Fibroblast of pulmonary artery (primary cell): Measurements from ENCODE around the gene IRX4.
"Not testable (repeated sequence)": the region's sequence is repeated elsewhere in the genome, so short reads cannot be mapped to it uniquely, and the experiment has no call there.

Source experiments
- DNase-seq: peaks from one replicate; pipeline ENCODE4 v3.0.0-alpha.2; 2010; ENCODE audit warnings: low read depth
- H3K4me3 ChIP-seq: replicated peaks from 2 replicates; pipeline ENCODE4 v1.5.1; 2011; ENCODE audit warnings: low read depth, mild to moderate bottlenecking, control low read depth, low read length, moderate library complexity
- CTCF ChIP-seq: IDR thresholded peaks from 2 replicates; pipeline ENCODE4 v1.5.1; 2011; ENCODE audit warnings: mild to moderate bottlenecking, control low read depth, low read length, inconsistent platforms; ENCODE audit errors: missing control alignments

The IRX4 gene

GRCh38 chr5:1845696-1846095, 37.0 kb downstream of the IRX4 start:
- no peak overlapping the region for H3K4me3 ChIP-seq
- DNase-seq: no peak
- no peak for TF ChIP-seq CTCF

- no peak for TF ChIP-seq CTCF
- no peak for DNase-seq
Observed at GRCh38 chr5:1844708-1845436, 37.9 kb downstream of the IRX4 start.

GRCh38 chr5:1843761-1844160, 39.0 kb downstream of the IRX4 start:
- H3K4me3 ChIP-seq, DNase-seq: not testable (repeated sequence)

More at GRCh38 chr5:1844708-1845436, 37.9 kb downstream of the IRX4 start:
- no peak overlapping the region for H3K4me3 ChIP-seq

GRCh38 chr5:1842004-1842819, 40.5 kb downstream of the IRX4 start:
- DNase-seq: no peak
- H3K4me3 ChIP-seq: no peak overlapping the region
- no peak for TF ChIP-seq CTCF

- H3K4me3 ChIP-seq: no peak overlapping the region
Observed at GRCh38 chr5:1840741-1841521, 41.8 kb downstream of the IRX4 start.

GRCh38 chr5:1840071-1840547, 42.6 kb downstream of the IRX4 start:
- DNase-seq: no peak
- no peak for TF ChIP-seq CTCF
- H3K4me3 ChIP-seq: no peak overlapping the region

More at GRCh38 chr5:1840741-1841521, 41.8 kb downstream of the IRX4 start:
- TF ChIP-seq CTCF: no peak
- peak; percentile 1 for DNase-seq

GRCh38 chr5:1838013-1838412, 44.7 kb downstream of the IRX4 start:
- no peak overlapping the region for H3K4me3 ChIP-seq

More at GRCh38 chr5:1838013-1838412, 44.7 kb downstream of the IRX4 start:
- DNase-seq: no peak
- no peak for TF ChIP-seq CTCF
